ENCODE measurements around the gene TPX2.

DNA sequence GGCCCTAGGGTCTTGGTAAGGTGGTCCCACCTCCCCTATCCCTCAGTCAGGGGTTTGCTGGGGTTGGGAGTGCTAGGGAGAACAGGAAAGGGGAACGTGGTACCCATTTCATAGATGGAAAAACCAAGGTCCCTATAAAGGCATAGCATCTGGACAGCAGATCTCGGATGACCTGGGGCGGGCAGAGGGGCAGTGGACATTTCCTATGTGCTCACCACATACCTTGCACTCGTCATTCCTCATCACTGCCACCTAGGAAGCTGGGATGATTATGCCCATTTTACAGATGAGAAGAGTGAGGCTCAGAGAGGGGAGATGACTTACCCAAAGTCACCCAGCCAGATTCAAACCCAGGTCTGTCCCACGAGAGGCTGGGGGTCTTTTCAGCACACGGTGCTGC is 92.1 kb downstream of the TPX2 start:
- TF ChIP-seq, protein P1, sequence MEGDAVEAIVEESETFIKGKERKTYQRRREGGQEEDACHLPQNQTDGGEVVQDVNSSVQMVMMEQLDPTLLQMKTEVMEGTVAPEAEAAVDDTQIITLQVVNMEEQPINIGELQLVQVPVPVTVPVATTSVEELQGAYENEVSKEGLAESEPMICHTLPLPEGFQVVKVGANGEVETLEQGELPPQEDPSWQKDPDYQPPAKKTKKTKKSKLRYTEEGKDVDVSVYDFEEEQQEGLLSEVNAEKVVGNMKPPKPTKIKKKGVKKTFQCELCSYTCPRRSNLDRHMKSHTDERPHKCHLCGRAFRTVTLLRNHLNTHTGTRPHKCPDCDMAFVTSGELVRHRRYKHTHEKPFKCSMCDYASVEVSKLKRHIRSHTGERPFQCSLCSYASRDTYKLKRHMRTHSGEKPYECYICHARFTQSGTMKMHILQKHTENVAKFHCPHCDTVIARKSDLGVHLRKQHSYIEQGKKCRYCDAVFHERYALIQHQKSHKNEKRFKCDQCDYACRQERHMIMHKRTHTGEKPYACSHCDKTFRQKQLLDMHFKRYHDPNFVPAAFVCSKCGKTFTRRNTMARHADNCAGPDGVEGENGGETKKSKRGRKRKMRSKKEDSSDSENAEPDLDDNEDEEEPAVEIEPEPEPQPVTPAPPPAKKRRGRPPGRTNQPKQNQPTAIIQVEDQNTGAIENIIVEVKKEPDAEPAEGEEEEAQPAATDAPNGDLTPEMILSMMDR (IDR thresholded peaks at IDR 0.05; ENCODE audit: low read length): no peak
- no peak for TF ChIP-seq EZH2 (IDR thresholded peaks at IDR 0.05; ENCODE audit: borderline replicate concordance, low read length)
